Uterus (tissue), 4 donors: ENCODE results near the gene USP25. TPM values are rescaled to one million over a fixed set of nuclear protein-coding genes. Genes with fewer than 3 reads are reported as not detected.

ENCODE experiments used
- DNase-seq, 2 donors: peaks; one replicate each; pipeline ENCODE4 v3.0.0-alpha.2; 2019 to 2020
- H3K27ac ChIP-seq, 2 donors: fragments of 200-600 bp; sonication (generic); 1 replicate in 1 of 2; 2 replicates in 1 of 2; pipeline ENCODE4 v1.5.1; 2016 to 2018
- H3K27me3 ChIP-seq, 2 donors: fragments of 200-600 bp; sonication (generic); one replicate each; pipeline ENCODE4 v1.5.1; 2018 to 2019; ENCODE audit warnings: control low read depth in 1 of 2
- H3K36me3 ChIP-seq, 2 donors: fragments of 200-600 bp; sonication (generic); one replicate each; pipeline ENCODE4 v1.5.1; 2019; ENCODE audit warnings: control low read depth in 1 of 2
- H3K4me1 ChIP-seq, 2 donors: fragments of 200-600 bp; sonication (generic); one replicate each; pipeline ENCODE4 v1.5.1; 2018 to 2019; ENCODE audit warnings: control low read depth in 1 of 2
- H3K4me3 ChIP-seq, 2 donors: fragments of 200-600 bp; sonication (generic); 1 replicate in 1 of 2; 2 replicates in 1 of 2; pipeline ENCODE4 v1.5.1; 2018 to 2019; ENCODE audit warnings: mild to moderate bottlenecking in 1 of 2
- H3K9me3 ChIP-seq, 2 donors: fragments of 200-600 bp; sonication (generic); one replicate each; pipeline ENCODE4 v1.5.1; 2019; ENCODE audit warnings: control low read depth in 1 of 2
- POLR2A ChIP-seq, 2 donors: fragments of 450-650 bp; IDR thresholded peaks; one replicate each; pipeline ENCODE4 v1.6.1; 2016; ENCODE audit warnings: antibody characterized with exemption in 2 of 2, mild to moderate bottlenecking in 1 of 2, moderate library complexity in 1 of 2
- intact Hi-C: fragments of 100-400 bp; cut with DNase I; formaldehyde crosslinking; loops from one replicate; pipeline ENCODE4 v1.15.1; 2023; ENCODE audit warnings: low total_unique reads
- total RNA-seq, 4 donors: library from RNA; depleted of rRNA in 3 of 4; stranded (reverse); fragments of >200 nt in 3 of 4; gene quantifications; one replicate each; pipeline versions ENCODE4 v1.1.0 to v1.2.4, GENCODE V29; 2014 to 2023
- TF ChIP-seq, protein P1 (sequence below), 4 experiments: fragments of 200-600 bp in 2 of 4; fragments of 450-650 bp in 2 of 4; sonication (generic) in 2 of 4; IDR thresholded peaks; one replicate each; pipeline ENCODE4 v1.5.1; 2016 to 2019; ENCODE audit warnings: antibody characterized with exemption in 4 of 4, mild to moderate bottlenecking in 2 of 4, moderate library complexity in 1 of 4
- donor health status: DM: yes; HTN: yes; CAD: no.

Gene USP25
- total RNA-seq, 4 donors from 2014 or later, result 34.6 to 97.5 (median 63.5) TPM

DNA sequence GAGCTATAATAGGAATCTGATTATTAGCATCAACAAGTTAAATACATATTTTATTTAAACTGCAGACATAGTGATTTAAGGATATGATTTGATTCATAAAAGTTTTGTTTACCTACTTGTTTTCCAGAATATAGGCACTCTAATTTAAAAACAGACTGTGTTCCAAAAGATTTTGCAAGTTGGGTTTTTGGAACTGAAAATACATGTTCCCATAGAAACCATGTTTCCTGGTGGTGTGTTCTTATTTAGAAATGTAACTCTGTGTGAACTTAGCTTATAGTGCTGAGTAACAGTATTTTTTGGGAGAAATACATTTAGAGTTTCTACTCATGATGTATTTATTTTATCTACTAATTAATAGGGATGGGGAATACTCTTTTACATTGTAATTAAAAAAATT, 21.8 kb downstream of the USP25 start:
- H3K4me3 ChIP-seq, result no peak overlapping the region
- no peak for DNase-seq
- no peaks in the 10 kb centered on the region for H3K36me3 ChIP-seq
- peaks cover 0 to 6% of the 10 kb centered on the region in 2 donors for H3K4me1 ChIP-seq
- intact Hi-C loops, result no loop called here
- no peaks in the 10 kb centered on the region for H3K27me3 ChIP-seq
- no peaks in the 10 kb centered on the region for H3K9me3 ChIP-seq
- H3K27ac ChIP-seq, result no peak overlapping the region
- TF ChIP-seq POLR2A (IDR thresholded peaks at IDR 0.05), result no peak
- TF ChIP-seq, protein P1, sequence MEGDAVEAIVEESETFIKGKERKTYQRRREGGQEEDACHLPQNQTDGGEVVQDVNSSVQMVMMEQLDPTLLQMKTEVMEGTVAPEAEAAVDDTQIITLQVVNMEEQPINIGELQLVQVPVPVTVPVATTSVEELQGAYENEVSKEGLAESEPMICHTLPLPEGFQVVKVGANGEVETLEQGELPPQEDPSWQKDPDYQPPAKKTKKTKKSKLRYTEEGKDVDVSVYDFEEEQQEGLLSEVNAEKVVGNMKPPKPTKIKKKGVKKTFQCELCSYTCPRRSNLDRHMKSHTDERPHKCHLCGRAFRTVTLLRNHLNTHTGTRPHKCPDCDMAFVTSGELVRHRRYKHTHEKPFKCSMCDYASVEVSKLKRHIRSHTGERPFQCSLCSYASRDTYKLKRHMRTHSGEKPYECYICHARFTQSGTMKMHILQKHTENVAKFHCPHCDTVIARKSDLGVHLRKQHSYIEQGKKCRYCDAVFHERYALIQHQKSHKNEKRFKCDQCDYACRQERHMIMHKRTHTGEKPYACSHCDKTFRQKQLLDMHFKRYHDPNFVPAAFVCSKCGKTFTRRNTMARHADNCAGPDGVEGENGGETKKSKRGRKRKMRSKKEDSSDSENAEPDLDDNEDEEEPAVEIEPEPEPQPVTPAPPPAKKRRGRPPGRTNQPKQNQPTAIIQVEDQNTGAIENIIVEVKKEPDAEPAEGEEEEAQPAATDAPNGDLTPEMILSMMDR (IDR thresholded peaks at IDR 0.05), result no peak

DNA sequence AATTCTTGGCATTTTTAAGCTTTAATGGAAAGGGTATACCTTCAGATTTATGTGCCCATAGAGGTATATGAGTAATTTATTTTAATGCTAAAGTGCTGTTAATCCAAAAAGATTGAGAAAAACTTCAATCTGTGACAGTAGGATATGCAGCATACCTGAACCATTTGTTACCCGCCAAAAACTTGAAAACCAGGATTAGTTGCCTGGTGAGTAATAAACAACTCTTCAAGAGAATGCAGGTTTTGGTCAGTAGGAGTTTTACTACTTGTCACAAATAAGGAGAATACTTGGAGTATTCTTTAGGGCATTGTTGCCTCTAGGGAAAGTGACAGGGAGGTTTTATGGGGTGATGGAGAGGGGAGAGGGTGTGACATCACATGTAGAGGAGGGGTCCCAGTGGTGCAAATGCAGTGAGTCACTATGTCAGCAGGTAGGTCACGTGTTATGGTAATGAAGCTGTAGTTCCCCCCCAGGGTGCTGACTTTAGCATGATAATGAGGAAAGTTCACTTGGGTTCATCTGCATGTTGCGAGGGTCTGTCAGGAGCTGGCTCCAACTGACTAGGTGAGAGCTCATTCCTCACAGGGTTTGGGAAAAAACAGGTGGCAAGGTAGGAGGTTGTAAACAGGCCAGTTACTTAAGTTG, 23.1 kb downstream of the USP25 start:
- no peaks in the 10 kb centered on the region for H3K9me3 ChIP-seq
- H3K27me3 ChIP-seq, result no peaks in the 10 kb centered on the region
- no peaks in the 10 kb centered on the region for H3K36me3 ChIP-seq
- no peak overlapping the region for H3K27ac ChIP-seq
- H3K4me1 ChIP-seq, result peaks cover 0 to 6% of the 10 kb centered on the region in 2 donors
- no peak for TF ChIP-seq POLR2A (IDR thresholded peaks at IDR 0.05)
- TF ChIP-seq, protein P1 (IDR thresholded peaks at IDR 0.05), result no peak
- no peak for DNase-seq
- H3K4me3 ChIP-seq, result no peak overlapping the region
- intact Hi-C loops, result no loop called here

DNA sequence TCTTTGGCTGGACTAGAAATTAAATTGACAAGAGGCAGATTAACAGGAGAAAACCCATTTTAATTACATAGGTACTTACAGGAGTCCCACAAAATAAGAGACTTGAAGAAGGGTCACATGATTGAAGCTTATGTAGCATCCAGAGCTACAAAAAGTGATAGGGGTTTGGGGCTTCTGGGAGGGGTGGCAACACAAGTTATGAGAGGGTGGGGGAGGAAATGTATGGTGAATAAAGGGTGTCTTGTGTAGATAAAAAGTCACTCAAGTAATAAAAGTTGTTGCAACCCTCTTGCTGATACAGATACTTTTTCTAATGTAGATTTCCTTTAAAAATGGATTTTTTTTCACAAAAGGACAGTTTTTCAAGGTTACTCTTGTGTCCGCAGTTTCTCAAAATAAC, 24.0 kb downstream of the USP25 start:
- Histone ChIP-seq H3K9me3 (no peaks in the 10 kb centered on the region), H3K27ac (no peak overlapping the region), H3K4me1 (peaks cover 0 to 6% of the 10 kb centered on the region in 2 donors), H3K36me3 (no peaks in the 10 kb centered on the region), H3K27me3 (no peaks in the 10 kb centered on the region), H3K4me3 (no peak overlapping the region)
- intact Hi-C loops, result no loop called here
- no peak for DNase-seq
- TF ChIP-seq POLR2A (IDR thresholded peaks at IDR 0.05), result no peak
- TF ChIP-seq, protein P1 (IDR thresholded peaks at IDR 0.05), result no peak

DNA sequence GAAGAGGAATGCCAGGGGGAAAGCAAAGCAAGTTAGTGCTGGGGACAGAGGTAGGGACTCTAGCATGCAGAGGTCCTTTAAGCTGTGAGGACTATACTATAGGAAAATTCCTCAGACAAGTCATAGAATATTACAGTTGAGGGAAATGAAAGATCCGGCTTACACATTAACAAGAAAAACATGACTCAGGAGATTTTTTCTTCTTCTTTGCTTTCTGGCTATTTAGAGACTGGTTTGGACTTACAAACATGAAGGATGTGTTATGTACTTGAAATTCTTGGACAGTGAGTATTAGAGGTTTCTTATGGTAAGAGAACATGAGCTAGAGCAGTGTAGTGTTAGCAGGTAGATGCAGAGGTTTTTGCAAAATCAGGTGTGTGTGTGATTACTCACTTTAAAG, 24.9 kb downstream of the USP25 start:
- peaks cover 0 to 2% of the 10 kb centered on the region in 2 donors for H3K4me1 ChIP-seq
- no peaks in the 10 kb centered on the region for H3K27me3 ChIP-seq
- intact Hi-C loops, result no loop called here
- no peaks in the 10 kb centered on the region for H3K36me3 ChIP-seq
- TF ChIP-seq, protein P1 (IDR thresholded peaks at IDR 0.05), result no peak
- no peak for TF ChIP-seq POLR2A (IDR thresholded peaks at IDR 0.05)
- no peak overlapping the region for H3K4me3 ChIP-seq
- H3K27ac ChIP-seq, result no peak overlapping the region
- H3K9me3 ChIP-seq, result no peaks in the 10 kb centered on the region
- DNase-seq, result no peak

DNA sequence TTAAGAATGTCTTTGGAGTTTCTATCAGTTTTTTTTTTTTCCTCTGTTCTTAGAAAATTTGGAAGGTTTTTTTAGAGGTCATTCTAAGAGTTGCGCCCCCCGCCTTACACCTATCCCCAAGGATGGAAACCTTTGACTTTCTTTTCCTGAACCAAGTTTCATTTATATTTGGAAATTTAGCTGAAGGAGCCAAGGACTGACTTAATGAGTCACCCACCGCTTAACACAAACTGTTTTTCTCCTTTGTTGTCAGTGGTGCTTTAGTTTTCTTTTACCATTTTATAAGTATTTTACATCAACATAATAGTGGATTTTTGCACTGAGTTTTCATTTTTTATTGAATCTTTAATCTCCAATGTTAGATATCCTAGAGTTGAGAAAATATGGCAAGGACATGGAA, 25.3 kb downstream of the USP25 start:
- TF ChIP-seq, protein P1 (IDR thresholded peaks at IDR 0.05), result no peak
- no peak for TF ChIP-seq POLR2A (IDR thresholded peaks at IDR 0.05)
- no peaks in the 10 kb centered on the region for H3K9me3 ChIP-seq
- no peak overlapping the region for H3K27ac ChIP-seq
- H3K4me1 ChIP-seq, result no peaks in the 10 kb centered on the region
- H3K27me3 ChIP-seq, result no peaks in the 10 kb centered on the region
- H3K4me3 ChIP-seq, result no peak overlapping the region
- no peak for DNase-seq
- intact Hi-C loops, result no loop called here
- H3K36me3 ChIP-seq, result no peaks in the 10 kb centered on the region
